Activated T-helper 17 cell treated with anti-CD3 and anti-CD28 coated beads, Interleukin-2, amount 50 U/mL, for 72 hours (primary cell): ENCODE results near the gene ZNF609. TPM values are rescaled to one million over a fixed set of nuclear protein-coding genes. Genes with fewer than 3 reads are reported as not detected.
"Not testable (repeated sequence)": the region's sequence is repeated elsewhere in the genome, so short reads cannot be mapped to it uniquely, and the experiment has no call there.

Experiments
- ATAC-seq: fragments of 150-1000 bp; cut with Tn5 transposase; replicated peaks from 2 replicates; pipeline ENCODE4 v1.10.0; 2021; ENCODE audit warnings: mild to moderate bottlenecking, moderate library complexity
- H3K27ac Mint-ChIP-seq: one replicate; pipeline ENCODE4 v1.8.0; 2022; ENCODE audit warnings: mixed read lengths
- H3K27me3 Mint-ChIP-seq: one replicate; pipeline ENCODE4 v1.8.0; 2022; ENCODE audit warnings: mixed read lengths
- H3K36me3 Mint-ChIP-seq: one replicate; pipeline ENCODE4 v1.8.0; 2022; ENCODE audit warnings: low read depth, mild to moderate bottlenecking, mixed read lengths
- H3K4me1 Mint-ChIP-seq: one replicate; pipeline ENCODE4 v1.8.0; 2022; ENCODE audit warnings: mixed read lengths
- H3K4me3 Mint-ChIP-seq: one replicate; pipeline ENCODE4 v1.8.0; 2022; ENCODE audit warnings: mild to moderate bottlenecking, mixed read lengths
- H3K9me3 Mint-ChIP-seq: one replicate; pipeline ENCODE4 v1.8.0; 2022; ENCODE audit warnings: mixed read lengths
- total RNA-seq, 2 donors: library from RNA; stranded (reverse); gene quantifications; one replicate each; pipeline ENCODE4 v1.2.3, GENCODE V29; 2022

Gene ZNF609
- total RNA-seq, 2 donors from 2014 or later, result 27.3 to 41.2 TPM

DNA sequence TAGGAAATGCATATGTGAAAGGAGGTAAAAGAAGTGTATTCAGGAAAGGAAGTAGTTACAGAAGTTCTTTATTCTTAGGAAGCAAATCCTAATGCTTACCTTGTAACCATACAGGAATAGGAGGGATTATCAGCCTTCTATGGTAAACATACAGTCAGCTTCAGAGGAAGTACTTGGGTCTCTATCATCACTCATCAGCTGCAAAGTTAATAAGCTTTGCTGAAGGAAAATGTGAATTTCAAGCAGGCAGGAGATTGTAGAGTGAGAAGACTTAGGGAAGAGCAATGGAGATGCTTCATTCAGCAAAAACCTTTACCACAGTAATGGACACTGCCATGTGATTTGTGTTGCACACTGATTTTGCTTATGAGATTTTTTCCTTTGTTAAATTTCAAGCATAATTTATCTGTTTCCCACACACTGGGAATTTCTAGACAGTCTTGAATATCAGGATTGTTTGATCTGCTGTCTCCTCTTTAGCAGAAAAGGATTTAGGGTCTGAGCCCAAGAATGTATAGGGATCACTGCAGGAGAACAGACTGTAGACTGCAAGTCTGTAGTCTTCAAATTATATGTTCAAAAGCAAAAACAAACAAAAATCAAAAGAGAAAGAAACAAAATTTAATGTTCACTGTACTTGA, 150.8 kb downstream of the ZNF609 start:
- H3K4me1 Mint-ChIP-seq, result peaks cover 15% of the 10 kb centered on the region
- H3K27me3 Mint-ChIP-seq, result no peaks in the 10 kb centered on the region
- H3K9me3 Mint-ChIP-seq, result no peaks in the 10 kb centered on the region
- no peaks in the 10 kb centered on the region for H3K36me3 Mint-ChIP-seq
- peak overlapping the region; percentile 20 for H3K27ac Mint-ChIP-seq
- H3K4me3 Mint-ChIP-seq, result no peak overlapping the region
- ATAC-seq, result no peak

DNA sequence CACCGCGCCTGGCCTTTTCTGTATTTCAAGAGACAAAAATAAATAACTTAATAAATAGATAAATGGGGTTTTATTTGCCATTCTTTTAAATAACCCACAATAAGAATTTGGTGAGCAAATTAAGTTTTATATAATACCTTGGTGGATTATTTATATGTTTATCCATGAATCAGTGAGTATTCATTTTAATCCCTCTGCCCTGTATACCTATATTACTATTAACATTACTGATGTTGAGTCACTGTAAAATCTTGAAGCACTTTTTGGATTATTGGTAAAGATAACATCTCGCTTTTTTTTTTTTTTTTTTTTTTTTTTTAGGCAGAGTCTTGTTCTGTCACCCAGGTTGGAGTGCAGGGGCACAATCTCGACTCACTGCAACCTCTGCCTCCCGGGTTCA, 154.1 kb downstream of the ZNF609 start:
- Mint-ChIP-seq H3K27me3 (no peaks in the 10 kb centered on the region), H3K4me1 (peaks cover 27% of the 10 kb centered on the region), H3K36me3 (no peaks in the 10 kb centered on the region), H3K27ac (no peak overlapping the region), H3K9me3 (no peaks in the 10 kb centered on the region), H3K4me3 (no peak overlapping the region)
- ATAC-seq, result no peak

GRCh38 chr15:64617727-64618126, 157.3 kb downstream of the ZNF609 start:
- peaks cover 43% of the 10 kb centered on the region for H3K4me1 Mint-ChIP-seq
- no peaks in the 10 kb centered on the region for H3K27me3 Mint-ChIP-seq
- ATAC-seq, result no peak
- H3K36me3 Mint-ChIP-seq, result peaks cover 1% of the 10 kb centered on the region
- no peaks in the 10 kb centered on the region for H3K9me3 Mint-ChIP-seq
- H3K4me3 Mint-ChIP-seq, result no peak overlapping the region
- H3K27ac Mint-ChIP-seq, result peak overlapping the region; percentile 20

- ATAC-seq, result no peak
Observed at GRCh38 chr15:64618138-64618537, 157.8 kb downstream of the ZNF609 start.

DNA sequence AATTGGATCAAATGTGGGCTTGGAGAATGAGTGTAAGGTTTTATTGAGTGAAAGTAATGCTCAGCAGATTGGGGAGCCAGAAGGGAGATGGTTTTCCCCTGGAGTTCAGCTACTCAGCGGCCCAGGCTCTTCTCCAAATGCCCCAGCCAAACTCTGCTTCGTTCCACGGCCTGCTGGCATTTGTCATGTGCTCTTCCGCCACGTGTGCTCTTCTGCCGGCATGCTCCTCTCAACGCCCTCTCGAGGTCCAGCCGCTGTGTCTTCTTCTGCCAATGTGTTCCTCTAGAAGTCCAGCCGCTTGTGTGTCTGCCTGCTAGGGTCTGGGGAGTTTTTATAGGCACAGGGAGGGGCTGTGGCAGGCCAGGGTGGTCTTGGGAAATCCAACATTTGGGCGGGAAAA, 158.2 kb downstream of the ZNF609 start:
- no peak overlapping the region for H3K4me3 Mint-ChIP-seq
- ATAC-seq, result no peak
- H3K27me3 Mint-ChIP-seq, result no peaks in the 10 kb centered on the region
- peaks cover 51% of the 10 kb centered on the region for H3K4me1 Mint-ChIP-seq
- peak overlapping the region; percentile 73 for H3K27ac Mint-ChIP-seq
- no peaks in the 10 kb centered on the region for H3K9me3 Mint-ChIP-seq
- peaks cover 9% of the 10 kb centered on the region for H3K36me3 Mint-ChIP-seq

More at GRCh38 chr15:64618138-64618537, 157.8 kb downstream of the ZNF609 start:
- H3K27ac Mint-ChIP-seq, result peak overlapping the region; percentile 20
- H3K4me3 Mint-ChIP-seq, result no peak overlapping the region
- no peaks in the 10 kb centered on the region for H3K27me3 Mint-ChIP-seq
- H3K36me3 Mint-ChIP-seq, result peaks cover 5% of the 10 kb centered on the region
- H3K4me1 Mint-ChIP-seq, result peaks cover 47% of the 10 kb centered on the region
- no peaks in the 10 kb centered on the region for H3K9me3 Mint-ChIP-seq

DNA sequence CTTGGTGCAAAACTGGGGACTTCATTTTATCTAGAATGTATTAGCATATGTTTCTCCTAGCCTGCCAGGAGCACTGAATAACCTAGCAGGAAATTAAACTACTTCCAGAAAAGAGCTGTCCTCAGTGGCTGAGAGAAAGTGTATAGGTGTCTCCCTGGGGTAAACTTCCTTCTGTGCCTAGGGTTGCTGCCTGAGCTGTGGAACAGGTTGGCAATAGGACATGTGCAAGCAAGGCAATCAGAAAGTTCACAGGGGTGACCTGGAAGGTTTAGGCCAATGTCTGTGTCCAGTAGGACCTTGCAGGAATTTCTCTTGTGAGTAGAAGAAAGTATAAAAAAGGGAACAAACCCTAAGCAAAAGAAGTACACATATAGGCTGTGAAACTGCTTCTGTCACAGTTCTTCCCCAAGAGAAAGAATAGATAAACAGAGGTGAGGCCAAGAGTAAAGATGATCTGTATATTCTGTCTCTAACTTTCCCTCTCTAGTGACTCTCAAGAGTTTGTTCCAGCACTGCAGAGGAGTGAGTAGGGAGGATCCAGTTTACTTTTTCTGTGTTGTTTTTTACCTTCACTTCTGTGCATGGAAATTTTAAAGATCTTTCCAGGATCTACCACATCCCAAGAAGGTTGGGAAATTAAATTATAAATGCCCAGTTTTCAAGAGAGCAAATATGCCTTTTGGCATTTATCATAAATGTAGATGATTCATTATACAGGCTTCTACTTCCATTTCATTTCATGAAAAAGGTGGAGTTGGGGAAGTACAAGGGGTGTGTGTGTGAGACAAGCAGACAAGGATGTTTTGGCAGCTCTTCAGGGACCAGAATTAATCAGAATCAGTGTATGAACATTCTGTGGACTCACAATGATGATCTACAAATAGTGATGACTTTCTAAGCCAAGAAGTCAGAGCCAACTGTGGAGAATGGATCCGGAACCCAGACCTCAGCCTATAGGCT, 159.8 kb downstream of the ZNF609 start:
- Mint-ChIP-seq H3K4me3 (peak overlapping the region; percentile 40), H3K9me3 (no peaks in the 10 kb centered on the region), H3K4me1 (peaks cover 60% of the 10 kb centered on the region), H3K27ac (peak overlapping the region; percentile 73), H3K27me3 (no peaks in the 10 kb centered on the region), H3K36me3 (peaks cover 19% of the 10 kb centered on the region)
- peak; percentile 67 for ATAC-seq

DNA sequence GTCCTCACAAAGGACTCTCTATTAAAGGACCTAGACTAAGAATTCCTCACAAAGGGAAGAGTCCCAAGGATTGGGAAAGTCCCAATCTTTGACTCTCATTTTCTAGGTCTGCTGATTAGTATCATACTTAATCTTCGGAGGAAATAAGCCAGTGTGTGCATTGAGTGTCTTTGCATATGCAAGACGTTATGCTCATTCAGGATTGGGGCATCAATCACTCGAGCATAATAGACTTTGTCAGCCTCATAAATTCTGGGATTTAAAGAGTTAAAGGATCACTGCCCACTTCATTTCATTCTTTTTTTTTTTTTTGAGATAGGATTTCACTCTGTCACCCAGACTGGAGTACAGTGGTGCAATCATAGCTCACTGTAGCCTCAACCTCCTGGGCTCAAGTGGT, 160.7 kb downstream of the ZNF609 start:
- Mint-ChIP-seq H3K27me3 (no peaks in the 10 kb centered on the region), H3K4me1 (peaks cover 53% of the 10 kb centered on the region), H3K36me3 (peaks cover 19% of the 10 kb centered on the region), H3K9me3 (no peaks in the 10 kb centered on the region), H3K27ac (peak overlapping the region; percentile 73), H3K4me3 (peak overlapping the region; percentile 40)
- no peak for ATAC-seq

DNA sequence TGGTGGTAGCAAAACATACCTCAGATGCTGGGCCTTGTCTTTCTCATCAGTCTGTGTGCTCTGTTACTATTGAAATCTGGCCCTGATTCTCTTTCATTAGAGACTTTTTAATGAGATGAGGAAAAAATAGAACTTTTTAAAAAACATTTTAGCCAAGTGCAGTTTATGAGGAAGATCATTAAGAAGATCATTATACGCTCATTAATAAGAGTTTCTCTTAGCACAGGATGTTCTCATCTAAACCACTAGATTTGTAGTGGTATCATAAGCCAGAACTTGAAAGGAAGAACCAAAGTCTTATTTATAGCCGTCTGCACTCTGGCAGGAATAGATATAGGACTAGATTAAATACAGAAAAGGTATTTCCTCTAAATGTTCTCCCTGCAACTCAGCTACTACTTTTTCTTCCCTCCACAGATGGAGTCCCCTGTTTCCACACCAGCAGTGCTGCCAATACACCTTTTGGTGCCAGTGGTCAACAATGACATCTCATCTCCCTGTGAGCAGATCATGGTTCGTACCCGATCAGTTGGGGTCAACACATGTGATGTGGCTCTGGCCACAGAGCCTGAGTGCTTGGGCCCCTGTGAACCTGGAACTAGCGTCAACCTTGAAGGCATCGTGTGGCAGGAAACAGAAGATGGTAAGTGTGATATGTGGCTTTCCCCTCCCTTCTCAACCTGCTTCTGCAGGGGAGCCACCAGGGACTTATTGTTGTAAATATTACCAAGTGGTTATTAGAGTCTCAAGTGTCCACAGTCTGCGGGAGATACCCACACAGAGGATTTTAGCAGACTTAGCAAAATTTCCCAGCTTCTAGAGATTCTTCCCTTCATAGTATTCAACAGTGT, 162.3 kb downstream of the ZNF609 start:
- H3K9me3 Mint-ChIP-seq, result no peaks in the 10 kb centered on the region
- H3K4me3 Mint-ChIP-seq, result peak overlapping the region; percentile 63
- peaks cover 51% of the 10 kb centered on the region for H3K4me1 Mint-ChIP-seq
- peak; percentile 72 for ATAC-seq
- H3K36me3 Mint-ChIP-seq, result peaks cover 19% of the 10 kb centered on the region
- H3K27me3 Mint-ChIP-seq, result no peaks in the 10 kb centered on the region
- peak overlapping the region; percentile 79 for H3K27ac Mint-ChIP-seq

GRCh38 chr15:64623347-64623996, 163.1 kb downstream of the ZNF609 start:
- peaks cover 19% of the 10 kb centered on the region for H3K36me3 Mint-ChIP-seq
- ATAC-seq, result peak; percentile 59
- peaks cover 49% of the 10 kb centered on the region for H3K4me1 Mint-ChIP-seq
- H3K27ac Mint-ChIP-seq, result peak overlapping the region; percentile 79
- no peaks in the 10 kb centered on the region for H3K27me3 Mint-ChIP-seq
- no peaks in the 10 kb centered on the region for H3K9me3 Mint-ChIP-seq
- peak overlapping the region; percentile 63 for H3K4me3 Mint-ChIP-seq

DNA sequence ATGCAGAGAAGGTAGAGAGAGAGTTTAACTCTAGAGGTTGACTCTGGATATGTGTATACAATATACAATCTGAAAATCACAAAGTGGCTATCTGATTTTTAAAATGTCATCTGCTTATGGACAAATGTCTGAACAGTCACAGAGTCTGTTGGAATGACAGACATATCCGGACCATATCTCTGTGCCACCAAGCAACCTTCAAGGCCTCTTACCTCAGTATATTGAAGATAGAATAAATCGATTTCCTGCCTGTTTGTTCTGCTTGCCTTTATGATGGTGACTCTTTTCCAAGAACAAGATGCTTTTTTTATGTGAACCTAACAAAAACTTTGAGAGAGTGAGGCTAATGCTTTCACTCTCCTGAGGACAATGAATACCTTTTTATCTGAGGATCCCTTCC, 163.9 kb downstream of the ZNF609 start:
- peak overlapping the region; percentile 79 for H3K27ac Mint-ChIP-seq
- no peaks in the 10 kb centered on the region for H3K9me3 Mint-ChIP-seq
- H3K4me3 Mint-ChIP-seq, result peak overlapping the region; percentile 63
- H3K4me1 Mint-ChIP-seq, result peaks cover 47% of the 10 kb centered on the region
- ATAC-seq, result no peak
- peaks cover 19% of the 10 kb centered on the region for H3K36me3 Mint-ChIP-seq
- H3K27me3 Mint-ChIP-seq, result no peaks in the 10 kb centered on the region

GRCh38 chr15:64629063-64629462, 168.7 kb downstream of the ZNF609 start:
- H3K27me3 Mint-ChIP-seq, result no peaks in the 10 kb centered on the region
- no peak for ATAC-seq
- peaks cover 17% of the 10 kb centered on the region for H3K4me1 Mint-ChIP-seq
- H3K4me3 Mint-ChIP-seq, result no peak overlapping the region
- H3K36me3 Mint-ChIP-seq, result peaks cover 21% of the 10 kb centered on the region
- no peak overlapping the region for H3K27ac Mint-ChIP-seq
- no peaks in the 10 kb centered on the region for H3K9me3 Mint-ChIP-seq

GRCh38 chr15:64630396-64631107, 170.2 kb downstream of the ZNF609 start:
- H3K36me3 Mint-ChIP-seq, result peaks cover 17% of the 10 kb centered on the region
- no peaks in the 10 kb centered on the region for H3K27me3 Mint-ChIP-seq
- peaks cover 28% of the 10 kb centered on the region for H3K4me1 Mint-ChIP-seq
- no peak for ATAC-seq
- H3K27ac Mint-ChIP-seq, result peak overlapping the region; percentile 62
- no peaks in the 10 kb centered on the region for H3K9me3 Mint-ChIP-seq
- no peak overlapping the region for H3K4me3 Mint-ChIP-seq

- not testable (repeated sequence) for ATAC-seq, H3K27ac Mint-ChIP-seq
Observed at GRCh38 chr15:64632639-64633038, 172.3 kb downstream of the ZNF609 start.

More at GRCh38 chr15:64632639-64633038, 172.3 kb downstream of the ZNF609 start:
- Mint-ChIP-seq H3K4me1 (peaks cover 40% of the 10 kb centered on the region), H3K36me3 (peaks cover 25% of the 10 kb centered on the region)
- not testable (repeated sequence) for H3K9me3 Mint-ChIP-seq, H3K27me3 Mint-ChIP-seq, H3K4me3 Mint-ChIP-seq
